A375 (cell line): Measurements from ENCODE around the gene PTPN3. TPM values are rescaled to one million over a fixed set of nuclear protein-coding genes. Genes with fewer than 3 reads are reported as not detected.

Experiments used
- small RNA-seq: library from RNA; depleted of rRNA; stranded (forward); fragments of <200 nt; gene quantifications from one replicate; pipeline ENCODE3, GENCODE V24; 2014
- total RNA-seq: library from RNA; depleted of rRNA; stranded (reverse); fragments of >200 nt; shearing (Covaris generic); gene quantifications from 2 replicates; pipeline ENCODE4 v1.2.3, GENCODE V29; 2014; rRNA removed

PTPN3 gene
- 5.3 and 5.5 TPM in 2 replicates for total RNA-seq

GRCh38 chr9:109498195-109499092, at the start of gene PTPN3:
TSS of gene PTPN3 (minus strand) at chr9:109498307. CDS start at chr9:109463434, 34,873 bp downstream.

Small RNA genes lying within 50 kb of the gene (small RNA-seq; reads per million reads assigned to genes)
- gene MIR3927: not detected

Other genes with a start within 250 kb of the PTPN3 start
- 0.41 and 0.45 TPM in 2 replicates for gene EPB41L4B, start 177.2 kb downstream of the PTPN3 start, total RNA-seq